IMR-90 (cell line): ENCODE data around the gene CDK7. TPM values are rescaled to one million over a fixed set of nuclear protein-coding genes. Genes with fewer than 3 reads are reported as not detected.

Experiments used
- ATAC-seq: fragments of 200-7000 bp; cut with Tn5 transposase; 2 replicates; pipeline ENCODE4 v1.9.1; 2020; ENCODE audit warnings: low read depth, mild to moderate bottlenecking, moderate library complexity
- BruUV-seq: library from RNA; stranded (reverse); fragments of 400-500 nt; replicated peaks from 2 replicates; lab custom pipeline; 2021; lab: Mats Ljungman, UMichigan
- CTCF ChIA-PET: fragments of 300-600 bp; formaldehyde crosslinking; extraction: SDS; loops from one replicate; lab custom pipeline; 2021; ENCODE audit warnings: antibody characterized with exemption; lab: Yijun Ruan, JAX
- POLR2A ChIA-PET: fragments of 300-600 bp; sonication (Branson Sonifier 250); formaldehyde crosslinking; loops from one replicate; lab custom pipeline; 2022; ENCODE audit warnings: antibody characterized with exemption; ENCODE audit not compliant: unreplicated experiment; lab: Charles Lee
- DNase-seq: peaks from one replicate; pipeline ENCODE4 v3.0.0; 2013
- H2AFZ ChIP-seq: replicated peaks from 2 replicates; pipeline ENCODE3; 2013; ENCODE audit warnings: low read length, mild to moderate bottlenecking; ENCODE audit not compliant: poor library complexity
- H2AK5ac ChIP-seq: 2 replicates; pipeline ENCODE4 v1.6.1; 2013; ENCODE audit warnings: low read depth, low read length, inconsistent platforms
- H2AK9ac ChIP-seq: replicated peaks from 2 replicates; pipeline ENCODE3; 2013; ENCODE audit warnings: mild to moderate bottlenecking, low read depth, low read length, moderate library complexity; ENCODE audit not compliant: poor library complexity
- H2BK120ac ChIP-seq: 2 replicates; pipeline ENCODE4 v1.6.1; 2013; ENCODE audit warnings: low read depth, low read length, inconsistent platforms
- H2BK15ac ChIP-seq: 3 replicates; pipeline ENCODE4 v1.6.1; 2013; ENCODE audit warnings: low read depth, low read length, inconsistent platforms
- H2BK20ac ChIP-seq: 2 replicates; pipeline ENCODE4 v1.6.1; 2013; ENCODE audit warnings: low read depth, mild to moderate bottlenecking, inconsistent platforms, low read length, moderate library complexity
- H2BK5ac ChIP-seq: 2 replicates; pipeline ENCODE4 v1.6.1; 2013; ENCODE audit warnings: mild to moderate bottlenecking, low read depth, low read length, inconsistent platforms; ENCODE audit not compliant: poor library complexity, severe bottlenecking
- H3K14ac ChIP-seq: replicated peaks from 2 replicates; pipeline ENCODE4 v1.6.1; 2013; ENCODE audit warnings: low read depth, low read length, inconsistent platforms
- H3K18ac ChIP-seq: 2 replicates; pipeline ENCODE4 v1.6.1; 2013; ENCODE audit warnings: low read depth, low read length, control low read depth
- H3K23ac ChIP-seq: 2 replicates; pipeline ENCODE4 v1.6.1; 2013; ENCODE audit warnings: low read depth, low read length, inconsistent platforms
- H3K27ac ChIP-seq: 2 replicates; pipeline ENCODE4 v1.5.1; 2013; ENCODE audit warnings: mild to moderate bottlenecking, control low read depth, low read length; ENCODE audit not compliant: insufficient read depth
- H3K27me3 ChIP-seq: 2 replicates; pipeline ENCODE4 v1.6.1; 2013; ENCODE audit warnings: low read length; ENCODE audit not compliant: control insufficient read depth, insufficient read depth
- H3K36me3 ChIP-seq: 2 replicates; pipeline ENCODE4 v1.6.1; 2013; ENCODE audit warnings: low read length, mixed read lengths; ENCODE audit not compliant: control insufficient read depth, insufficient read depth
- H3K4ac ChIP-seq: 2 replicates; pipeline ENCODE4 v1.6.1; 2013; ENCODE audit warnings: low read depth, low read length, inconsistent platforms
- H3K4me1 ChIP-seq: 2 replicates; pipeline ENCODE4 v1.6.1; 2013; ENCODE audit warnings: low read length, mixed read lengths; ENCODE audit not compliant: control insufficient read depth, insufficient read depth
- H3K4me2 ChIP-seq: 2 replicates; pipeline ENCODE4 v1.6.1; 2013; ENCODE audit warnings: low read depth, mild to moderate bottlenecking, control low read depth, low read length, moderate library complexity
- H3K4me3 ChIP-seq: 2 replicates; pipeline ENCODE4 v1.5.1; 2013; ENCODE audit warnings: low read depth, mild to moderate bottlenecking, control low read depth, low read length, moderate library complexity; ENCODE audit not compliant: insufficient read depth
- H3K56ac ChIP-seq: 2 replicates; pipeline ENCODE4 v1.6.1; 2013; ENCODE audit warnings: low read length, inconsistent platforms; ENCODE audit not compliant: insufficient read depth; ENCODE audit errors: extremely low read depth
- H3K79me1 ChIP-seq, 2 experiments: 2 replicates each; pipeline ENCODE4 v1.6.1; 2013; ENCODE audit warnings: low read length in 2 of 2, inconsistent platforms in 1 of 2, low read depth in 1 of 2
- H3K9ac ChIP-seq: 2 replicates; pipeline ENCODE4 v1.6.1; 2013; ENCODE audit warnings: low read depth, low read length, control low read depth
- H3K9me1 ChIP-seq: 2 replicates; pipeline ENCODE4 v1.6.1; 2013; ENCODE audit warnings: low read length, inconsistent platforms; ENCODE audit not compliant: insufficient read depth
- H3K9me3 ChIP-seq: 2 replicates; pipeline ENCODE4 v1.6.1; 2013; ENCODE audit warnings: low read length; ENCODE audit not compliant: control insufficient read depth, insufficient read depth
- H4K20me1 ChIP-seq: 2 replicates; pipeline ENCODE4 v1.6.1; 2013; ENCODE audit warnings: low read length, inconsistent platforms; ENCODE audit not compliant: insufficient read depth
- H4K5ac ChIP-seq: 2 replicates; pipeline ENCODE4 v1.6.1; 2013; ENCODE audit warnings: mild to moderate bottlenecking, low read depth, low read length, control low read depth
- H4K8ac ChIP-seq, 2 experiments: 2 replicates each; pipeline ENCODE4 v1.6.1; 2013; ENCODE audit warnings: low read depth in 2 of 2, low read length in 2 of 2, control low read depth in 1 of 2, inconsistent platforms in 1 of 2
- H4K91ac ChIP-seq: 2 replicates; pipeline ENCODE4 v1.6.1; 2013; ENCODE audit warnings: low read depth, low read length, inconsistent platforms; ENCODE audit not compliant: insufficient read depth
- CHD1 ChIP-seq: IDR thresholded peaks from 2 replicates; pipeline ENCODE4 v1.6.1; 2012; ENCODE audit warnings: low read depth, low read length, improper control_type of control experiment
- FOS ChIP-seq: fragments of 150-350 bp; IDR thresholded peaks from 2 replicates; pipeline ENCODE4 v1.6.1; 2016; ENCODE audit warnings: low read depth, low read length
- MAZ ChIP-seq: IDR thresholded peaks from 2 replicates; pipeline ENCODE4 v1.6.1; 2012; ENCODE audit warnings: low read depth, mild to moderate bottlenecking, low read length, improper control_type of control experiment, moderate library complexity, borderline replicate concordance
- MXI1 ChIP-seq: IDR thresholded peaks from 2 replicates; pipeline ENCODE4 v1.6.1; 2012; ENCODE audit warnings: low read depth, mild to moderate bottlenecking, low read length, moderate library complexity, borderline replicate concordance
- NFE2L2 ChIP-seq: fragments of 150-350 bp; IDR thresholded peaks from 2 replicates; pipeline ENCODE4 v1.6.1; 2016; ENCODE audit warnings: low read depth, mild to moderate bottlenecking, low read length
- POLR2A ChIP-seq: IDR thresholded peaks from 2 replicates; pipeline ENCODE4 v1.6.1; 2012; ENCODE audit warnings: mild to moderate bottlenecking, low read depth, low read length
- RAD21 ChIP-seq: IDR thresholded peaks from 2 replicates; pipeline ENCODE4 v1.6.1; 2012; ENCODE audit warnings: low read length, improper control_type of control experiment
- RCOR1 ChIP-seq: IDR thresholded peaks from 2 replicates; pipeline ENCODE4 v1.6.1; 2012; ENCODE audit warnings: mild to moderate bottlenecking, low read length, improper control_type of control experiment; ENCODE audit not compliant: insufficient replicate concordance
- RFX5 ChIP-seq: IDR thresholded peaks from 2 replicates; pipeline ENCODE4 v1.8.0; 2012; ENCODE audit warnings: low read depth, mild to moderate bottlenecking, low read length, moderate library complexity
- SMC3 ChIP-seq: fragments of 150-350 bp; IDR thresholded peaks from 2 replicates; pipeline ENCODE4 v1.6.1; 2016; ENCODE audit warnings: low read depth, mild to moderate bottlenecking, antibody characterized with exemption, low read length, moderate library complexity
- USF2 ChIP-seq: fragments of 150-350 bp; IDR thresholded peaks from 2 replicates; pipeline ENCODE4 v1.6.1; 2017; ENCODE audit warnings: mild to moderate bottlenecking, antibody characterized with exemption, low read length, low read depth
- WGBS, 2 experiments: methylation state at CpG; one replicate each; pipeline versions ENCODE4 v1.1.5 to v1.1.7; 2013; ENCODE audit warnings: missing lambda C conversion rate in 2 of 2; ENCODE audit not compliant: insufficient read length in 1 of 2; ENCODE audit errors: extremely low coverage in 2 of 2; 5-methylcytosine and 5-hydroxymethylcytosine counted together
- dilution Hi-C: fragments of 300-500 bp; cut with HindIII; formaldehyde crosslinking; loops from one replicate; pipeline ENCODE4 v1.14.3; 2018; ENCODE audit warnings: low sequenced_read_pairs; ENCODE audit not compliant: unreplicated experiment
- in situ Hi-C: fragments of 300-500 bp; cut with MboI; formaldehyde crosslinking; loops from 3 replicates; pipeline ENCODE4 v1.14.3; 2019; ENCODE audit warnings: low sequenced_read_pairs, inconsistent platforms, mixed read lengths
- intact Hi-C: fragments of 100-400 bp; cut with micrococcal nuclease; formaldehyde crosslinking; loops from 2 replicates; pipeline ENCODE4 v1.10.0; 2022
- polyA plus RNA-seq, 3 experiments: library from polyadenylated mRNA; depleted of rRNA; stranded (reverse); fragments of >200 nt; gene quantifications; 2 replicates each; pipeline ENCODE4 v1.2.3, GENCODE V29; 2012; ENCODE audit warnings: low replicate concordance in 1 of 3
- total RNA-seq: library from RNA; depleted of rRNA; stranded (reverse); fragments of >200 nt; gene quantifications from 2 replicates; pipeline ENCODE4 v1.2.3, GENCODE V29; 2012
- TF ChIP-seq, protein P1 (sequence below): fragments of 150-350 bp; IDR thresholded peaks from 2 replicates; pipeline ENCODE4 v1.6.1; 2016; ENCODE audit warnings: low read depth, mild to moderate bottlenecking, low read length, moderate library complexity, borderline replicate concordance
- TF ChIP-seq, protein P2 (sequence below): conservative IDR thresholded peaks from 2 replicates; pipeline ENCODE4 v1.5.1; 2012; ENCODE audit warnings: mild to moderate bottlenecking, low read depth, low read length, improper control_type of control experiment

The CDK7 gene
- total and polyA plus RNA-seq, 2 of the 4 experiments (the other 2 are of a cell fraction), result 59.8 to 65.6 TPM

DNA sequence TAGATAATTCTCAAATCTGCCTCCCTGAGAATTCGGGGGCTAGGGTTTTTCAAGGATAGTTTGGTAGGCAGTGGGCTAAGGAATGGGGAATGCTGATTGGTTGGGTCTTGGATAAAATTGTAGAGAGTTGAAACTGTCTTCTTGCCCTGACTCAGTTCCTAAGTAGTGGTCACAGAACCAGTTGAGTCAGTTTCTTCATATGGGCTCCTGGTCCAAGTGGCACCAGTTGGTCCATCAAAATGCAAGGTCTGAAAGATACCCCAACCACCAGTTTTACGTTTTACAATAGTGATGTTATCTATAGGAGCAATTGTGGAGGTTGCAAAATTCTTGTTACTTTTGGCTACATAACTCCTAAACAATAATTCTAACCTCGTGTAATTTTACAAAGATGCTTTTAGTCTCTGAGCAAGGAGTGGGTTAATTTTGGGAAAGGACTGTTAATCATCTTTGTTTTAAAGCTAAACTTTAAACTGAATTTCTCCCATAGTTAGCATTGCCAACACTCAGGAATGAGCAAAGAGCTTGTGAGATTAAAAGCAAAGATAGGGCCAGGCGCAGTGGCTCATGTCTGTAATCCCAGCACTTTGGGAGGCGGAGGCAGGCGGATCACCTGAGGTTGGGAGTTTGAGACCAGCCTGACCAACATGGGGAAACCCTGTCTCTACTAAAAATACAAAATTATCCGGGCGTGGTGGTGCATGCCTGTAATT, 7.7 kb downstream of the CDK7 start:
- 0 out of 3 replicates have a peak overlapping the region, but pooled peaks have one; percentile 26 for H2BK15ac ChIP-seq
- no peak overlapping the region for H3K4ac ChIP-seq
- no peak overlapping the region for H2AFZ ChIP-seq
- H3K9me1 ChIP-seq, result no peaks in the 10 kb centered on the region
- 0 out of 2 replicates have a peak overlapping the region, but pooled peaks have one; percentile 7 for H3K23ac ChIP-seq
- no peak overlapping the region for H4K8ac ChIP-seq
- peak overlapping the region; percentile 43 for H2BK5ac ChIP-seq
- H3K4me1 ChIP-seq, result peaks cover 10% of the 10 kb centered on the region
- no peak overlapping the region for H2AK9ac ChIP-seq
- DNase-seq (no peak), ATAC-seq (no peak)
- TF ChIP-seq RFX5, result no peak
- TF ChIP-seq, protein P1, sequence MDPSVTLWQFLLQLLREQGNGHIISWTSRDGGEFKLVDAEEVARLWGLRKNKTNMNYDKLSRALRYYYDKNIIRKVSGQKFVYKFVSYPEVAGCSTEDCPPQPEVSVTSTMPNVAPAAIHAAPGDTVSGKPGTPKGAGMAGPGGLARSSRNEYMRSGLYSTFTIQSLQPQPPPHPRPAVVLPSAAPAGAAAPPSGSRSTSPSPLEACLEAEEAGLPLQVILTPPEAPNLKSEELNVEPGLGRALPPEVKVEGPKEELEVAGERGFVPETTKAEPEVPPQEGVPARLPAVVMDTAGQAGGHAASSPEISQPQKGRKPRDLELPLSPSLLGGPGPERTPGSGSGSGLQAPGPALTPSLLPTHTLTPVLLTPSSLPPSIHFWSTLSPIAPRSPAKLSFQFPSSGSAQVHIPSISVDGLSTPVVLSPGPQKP, result no peak
- no peak for TF ChIP-seq RCOR1
- no peak for TF ChIP-seq FOS
- no peak for TF ChIP-seq MXI1
- TF ChIP-seq, protein P2, sequence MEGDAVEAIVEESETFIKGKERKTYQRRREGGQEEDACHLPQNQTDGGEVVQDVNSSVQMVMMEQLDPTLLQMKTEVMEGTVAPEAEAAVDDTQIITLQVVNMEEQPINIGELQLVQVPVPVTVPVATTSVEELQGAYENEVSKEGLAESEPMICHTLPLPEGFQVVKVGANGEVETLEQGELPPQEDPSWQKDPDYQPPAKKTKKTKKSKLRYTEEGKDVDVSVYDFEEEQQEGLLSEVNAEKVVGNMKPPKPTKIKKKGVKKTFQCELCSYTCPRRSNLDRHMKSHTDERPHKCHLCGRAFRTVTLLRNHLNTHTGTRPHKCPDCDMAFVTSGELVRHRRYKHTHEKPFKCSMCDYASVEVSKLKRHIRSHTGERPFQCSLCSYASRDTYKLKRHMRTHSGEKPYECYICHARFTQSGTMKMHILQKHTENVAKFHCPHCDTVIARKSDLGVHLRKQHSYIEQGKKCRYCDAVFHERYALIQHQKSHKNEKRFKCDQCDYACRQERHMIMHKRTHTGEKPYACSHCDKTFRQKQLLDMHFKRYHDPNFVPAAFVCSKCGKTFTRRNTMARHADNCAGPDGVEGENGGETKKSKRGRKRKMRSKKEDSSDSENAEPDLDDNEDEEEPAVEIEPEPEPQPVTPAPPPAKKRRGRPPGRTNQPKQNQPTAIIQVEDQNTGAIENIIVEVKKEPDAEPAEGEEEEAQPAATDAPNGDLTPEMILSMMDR, result no peak
- TF ChIP-seq RAD21, result no peak
- TF ChIP-seq USF2, result no peak
- TF ChIP-seq MAZ, result no peak
- TF ChIP-seq POLR2A, result no peak
- no peak for TF ChIP-seq NFE2L2
- no peak for TF ChIP-seq CHD1
- no peak for TF ChIP-seq SMC3
- H2BK120ac ChIP-seq, result no peak overlapping the region
- H3K36me3 ChIP-seq, result peaks cover 22% of the 10 kb centered on the region
- no peak overlapping the region for H2BK20ac ChIP-seq
- no peak overlapping the region for H3K14ac ChIP-seq
- H3K4me2 ChIP-seq, result no peak overlapping the region
- H4K91ac ChIP-seq, result 0 out of 2 replicates have a peak overlapping the region, but pooled peaks have one; percentile 51
- intact Hi-C loops (no loop called here), in situ Hi-C loops (no loop called here), dilution Hi-C loops (no loop called here)
- no peak overlapping the region for H2AK5ac ChIP-seq
- no peaks in the 10 kb centered on the region for H3K27me3 ChIP-seq
- WGBS, 2 experiments, result no CpG with 5 or more reads among the region's 8 CpGs
- H3K9ac ChIP-seq, result no peak overlapping the region
- no peak overlapping the region for H3K56ac ChIP-seq
- BruUV-seq, result no TSS peak
- no peak overlapping the region for H3K18ac ChIP-seq
- ChIA-PET CTCF (no interaction called here), POLR2A (no interaction called here)
- H3K79me1 ChIP-seq, result peaks cover 6 to 41% of the 10 kb centered on the region in 2 experiments
- H4K5ac ChIP-seq, result peak overlapping the region; percentile 3; the same call in 1 of the 2 replicates
- peaks cover 29% of the 10 kb centered on the region; the same call in 1 of the 2 replicates for H4K20me1 ChIP-seq
- H3K4me3 ChIP-seq, result no peak overlapping the region
- no peaks in the 10 kb centered on the region for H3K9me3 ChIP-seq
- peak overlapping the region; percentile 42; the same call in 1 of the 2 replicates for H3K27ac ChIP-seq
